K562 (cell line): ENCODE measurements around the gene RPL22L1. TPM values are rescaled to one million over a fixed set of nuclear protein-coding genes. Genes with fewer than 3 reads are reported as not detected.

Experiments
- ATF7 ChIP-seq: fragments of 450-650 bp; IDR thresholded peaks from 2 replicates; pipeline ENCODE4 v1.7.1; 2014; ENCODE audit warnings: mild to moderate bottlenecking, moderate library complexity
- DIDO1 ChIP-seq: fragments of 450-650 bp; IDR thresholded peaks from 2 replicates; pipeline ENCODE4 v1.6.1; 2016; ENCODE audit warnings: low read depth, missing biosample characterization, missing genetic modification characterization
- ELF1 ChIP-seq: fragments of 200-800 bp; sonication (Bioruptor generic); IDR thresholded peaks from 2 replicates; pipeline ENCODE4 v1.6.1; 2016; ENCODE audit warnings: missing genetic modification characterization, missing compliant biosample characterization
- ESRRB ChIP-seq: fragments of 250-450 bp; sonication (Bioruptor Pico); IDR thresholded peaks from 2 replicates; pipeline ENCODE4 v1.5.0; 2020; ENCODE audit warnings: mild to moderate bottlenecking, moderate library complexity, borderline replicate concordance
- FOSL1 ChIP-seq: fragments of 200-800 bp; sonication (Bioruptor generic); conservative IDR thresholded peaks from 2 replicates; pipeline ENCODE4 v1.6.1; 2016; ENCODE audit warnings: missing genetic modification characterization, missing compliant biosample characterization
- HMG20B ChIP-seq: fragments of 250-450 bp; sonication (Bioruptor Pico); IDR thresholded peaks from 2 replicates; pipeline ENCODE4 v1.5.0; 2021; ENCODE audit warnings: mild to moderate bottlenecking
- JUN ChIP-seq, 2 experiments: sonication (generic) in 1 of 2; formaldehyde crosslinking in 1 of 2; IDR thresholded peaks; 2 replicates each; pipeline versions ENCODE4 v1.6.1 to v1.8.0; 2012 to 2022; ENCODE audit warnings: borderline replicate concordance in 2 of 2, mild to moderate bottlenecking in 2 of 2, improper control_type of control experiment in 1 of 2, low read depth in 1 of 2, low read length in 1 of 2, missing genetic modification reagents in 1 of 2
- LCOR ChIP-seq: sonication (generic); formaldehyde crosslinking; IDR thresholded peaks from 2 replicates; pipeline ENCODE4 v1.8.0; 2022; ENCODE audit warnings: mild to moderate bottlenecking, missing genetic modification reagents
- MYNN ChIP-seq, 2 experiments: sonication (generic); formaldehyde crosslinking in 1 of 2; IDR thresholded peaks; 2 replicates each; pipeline versions ENCODE4 v1.5.0 to v1.6.1; 2016 to 2020; ENCODE audit warnings: antibody characterized with exemption in 1 of 2, missing genetic modification reagents in 1 of 2
- NR2C1 ChIP-seq, 2 experiments: fragments of 450-650 bp; IDR thresholded peaks; 2 replicates each; pipeline ENCODE4 v1.6.1; 2017; ENCODE audit warnings: mild to moderate bottlenecking in 2 of 2, antibody characterized with exemption in 1 of 2, inconsistent platforms in 1 of 2, missing compliant biosample characterization in 1 of 2, missing genetic modification characterization in 1 of 2
- POLR2A ChIP-seq: fragments of 450-650 bp; conservative IDR thresholded peaks from 2 replicates; pipeline ENCODE4 v1.6.1; 2016
- PTTG1 ChIP-seq: fragments of 450-650 bp; IDR thresholded peaks from 2 replicates; pipeline ENCODE4 v1.6.1; 2016; ENCODE audit warnings: low read depth, mild to moderate bottlenecking, missing genetic modification characterization, missing compliant biosample characterization
- SUPT5H ChIP-seq: fragments of 450-650 bp; IDR thresholded peaks from 2 replicates; pipeline ENCODE4 v1.6.1; 2016
- ZNF140 ChIP-seq: fragments of 250-450 bp; sonication (Bioruptor Pico); IDR thresholded peaks from 2 replicates; pipeline ENCODE4 v1.8.0; 2021; ENCODE audit warnings: moderate library complexity, mild to moderate bottlenecking, inconsistent platforms
- ZNF57 ChIP-seq: fragments of 450-650 bp; formaldehyde crosslinking; IDR thresholded peaks from 2 replicates; pipeline ENCODE4 v1.4.0; 2020; ENCODE audit warnings: mild to moderate bottlenecking, moderate library complexity
- polyA plus RNA-seq, 8 experiments: library from polyadenylated mRNA; depleted of rRNA in 4 of 8; stranded (reverse) in 5 of 8; unstranded in 3 of 8; fragments of >200 nt; fragmentation: Nextera tagmentation in 2 of 8; fragmentation: Illumina TruSeq in 1 of 8; extraction: Ambion mirVana in 2 of 8; extraction: Trizol in 1 of 8; gene quantifications; 2 replicates each; pipeline versions ENCODE4 v1.2.1 to v1.2.3, GENCODE V29; 2011 to 2014; ENCODE audit warnings: inconsistent platforms in 1 of 8, missing spikeins in 1 of 8
- total RNA-seq, 7 experiments: library from RNA; depleted of rRNA in 6 of 7; stranded (reverse); fragments of >200 nt in 6 of 7; fragmentation: Illumina TruSeq in 2 of 7; extraction: Trizol in 2 of 7; gene quantifications; 2 replicates each; pipeline versions ENCODE4 v1.2.1 to v1.2.3, GENCODE V29; 2011 to 2021; ENCODE audit warnings: low replicate concordance in 1 of 7
- TF ChIP-seq, protein P1 (sequence below), 2 experiments: fragments of 450-650 bp; formaldehyde crosslinking in 1 of 2; IDR thresholded peaks; 2 replicates each; pipeline versions ENCODE4 v1.4.0 to v1.6.1; 2014 to 2020; ENCODE audit warnings: mild to moderate bottlenecking in 2 of 2, borderline replicate concordance in 1 of 2, low read depth in 1 of 2
- TF ChIP-seq, protein P2 (sequence below): fragments of 250-450 bp; sonication (Bioruptor Pico); IDR thresholded peaks from 2 replicates; pipeline ENCODE4 v1.4.0; 2020; ENCODE audit warnings: mild to moderate bottlenecking, moderate library complexity, borderline replicate concordance

The RPL22L1 gene
- total and polyA plus RNA-seq, 9 of the 15 experiments (the other 6 are each of a cell fraction or from before 2014, with no cell fraction given) = 53.9 to 198 (median 108) TPM

DNA sequence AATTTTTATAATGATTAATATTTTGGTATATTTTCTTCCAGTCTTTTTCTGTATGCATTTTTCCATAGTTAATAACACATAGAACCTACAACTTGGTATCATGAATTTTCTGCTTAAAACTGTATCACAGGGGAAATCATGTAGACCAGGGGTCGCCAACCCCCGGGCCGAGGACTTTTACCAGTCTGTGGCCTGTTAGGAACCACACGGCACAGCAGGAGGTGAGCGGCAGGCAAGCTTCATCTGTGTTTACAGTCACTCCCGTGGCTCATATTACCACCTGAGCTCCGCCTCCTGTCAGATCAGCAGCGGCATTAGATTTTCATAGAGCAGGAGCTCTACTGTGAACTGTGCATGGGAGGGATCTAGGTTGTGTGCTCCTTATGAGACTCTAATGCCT, 54.7 kb downstream of the RPL22L1 start (continued):
- TF ChIP-seq, protein P1, sequence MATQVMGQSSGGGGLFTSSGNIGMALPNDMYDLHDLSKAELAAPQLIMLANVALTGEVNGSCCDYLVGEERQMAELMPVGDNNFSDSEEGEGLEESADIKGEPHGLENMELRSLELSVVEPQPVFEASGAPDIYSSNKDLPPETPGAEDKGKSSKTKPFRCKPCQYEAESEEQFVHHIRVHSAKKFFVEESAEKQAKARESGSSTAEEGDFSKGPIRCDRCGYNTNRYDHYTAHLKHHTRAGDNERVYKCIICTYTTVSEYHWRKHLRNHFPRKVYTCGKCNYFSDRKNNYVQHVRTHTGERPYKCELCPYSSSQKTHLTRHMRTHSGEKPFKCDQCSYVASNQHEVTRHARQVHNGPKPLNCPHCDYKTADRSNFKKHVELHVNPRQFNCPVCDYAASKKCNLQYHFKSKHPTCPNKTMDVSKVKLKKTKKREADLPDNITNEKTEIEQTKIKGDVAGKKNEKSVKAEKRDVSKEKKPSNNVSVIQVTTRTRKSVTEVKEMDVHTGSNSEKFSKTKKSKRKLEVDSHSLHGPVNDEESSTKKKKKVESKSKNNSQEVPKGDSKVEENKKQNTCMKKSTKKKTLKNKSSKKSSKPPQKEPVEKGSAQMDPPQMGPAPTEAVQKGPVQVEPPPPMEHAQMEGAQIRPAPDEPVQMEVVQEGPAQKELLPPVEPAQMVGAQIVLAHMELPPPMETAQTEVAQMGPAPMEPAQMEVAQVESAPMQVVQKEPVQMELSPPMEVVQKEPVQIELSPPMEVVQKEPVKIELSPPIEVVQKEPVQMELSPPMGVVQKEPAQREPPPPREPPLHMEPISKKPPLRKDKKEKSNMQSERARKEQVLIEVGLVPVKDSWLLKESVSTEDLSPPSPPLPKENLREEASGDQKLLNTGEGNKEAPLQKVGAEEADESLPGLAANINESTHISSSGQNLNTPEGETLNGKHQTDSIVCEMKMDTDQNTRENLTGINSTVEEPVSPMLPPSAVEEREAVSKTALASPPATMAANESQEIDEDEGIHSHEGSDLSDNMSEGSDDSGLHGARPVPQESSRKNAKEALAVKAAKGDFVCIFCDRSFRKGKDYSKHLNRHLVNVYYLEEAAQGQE (IDR thresholded peaks at IDR 0.05; ENCODE audit: borderline replicate concordance) = no peak
- TF ChIP-seq, protein P1 (CRISPR knock-in tag; IDR thresholded peaks at IDR 0.05; ENCODE audit: low read depth) = no peak
- TF ChIP-seq PTTG1 (tag) (no peak), NR2C1 (IDR thresholded peaks at IDR 0.05) (no peak), NR2C1 (tag; IDR thresholded peaks at IDR 0.05) (no peak), DIDO1 (tag) (no peak), LCOR (no peak), ZNF57 (CRISPR knock-in tag) (no peak), ZNF140 (no peak), ESRRB (no peak), FOSL1 (no peak), MYNN (IDR thresholded peaks at IDR 0.05) (peak; percentile 60; the same call in 1 of the 2 replicates), MYNN (CRISPR knock-in tag; IDR thresholded peaks at IDR 0.05) (no peak), ATF7 (no peak), SUPT5H (no peak), POLR2A (no peak), ELF1 (tag) (no peak), JUN (IDR thresholded peaks at IDR 0.05; ENCODE audit: borderline replicate concordance, low read depth, low read length) (no peak), JUN (CRISPR knock-in tag; IDR thresholded peaks at IDR 0.05; ENCODE audit: borderline replicate concordance) (no peak), HMG20B (CRISPR knock-in tag) (no peak)
- TF ChIP-seq, protein P2, sequence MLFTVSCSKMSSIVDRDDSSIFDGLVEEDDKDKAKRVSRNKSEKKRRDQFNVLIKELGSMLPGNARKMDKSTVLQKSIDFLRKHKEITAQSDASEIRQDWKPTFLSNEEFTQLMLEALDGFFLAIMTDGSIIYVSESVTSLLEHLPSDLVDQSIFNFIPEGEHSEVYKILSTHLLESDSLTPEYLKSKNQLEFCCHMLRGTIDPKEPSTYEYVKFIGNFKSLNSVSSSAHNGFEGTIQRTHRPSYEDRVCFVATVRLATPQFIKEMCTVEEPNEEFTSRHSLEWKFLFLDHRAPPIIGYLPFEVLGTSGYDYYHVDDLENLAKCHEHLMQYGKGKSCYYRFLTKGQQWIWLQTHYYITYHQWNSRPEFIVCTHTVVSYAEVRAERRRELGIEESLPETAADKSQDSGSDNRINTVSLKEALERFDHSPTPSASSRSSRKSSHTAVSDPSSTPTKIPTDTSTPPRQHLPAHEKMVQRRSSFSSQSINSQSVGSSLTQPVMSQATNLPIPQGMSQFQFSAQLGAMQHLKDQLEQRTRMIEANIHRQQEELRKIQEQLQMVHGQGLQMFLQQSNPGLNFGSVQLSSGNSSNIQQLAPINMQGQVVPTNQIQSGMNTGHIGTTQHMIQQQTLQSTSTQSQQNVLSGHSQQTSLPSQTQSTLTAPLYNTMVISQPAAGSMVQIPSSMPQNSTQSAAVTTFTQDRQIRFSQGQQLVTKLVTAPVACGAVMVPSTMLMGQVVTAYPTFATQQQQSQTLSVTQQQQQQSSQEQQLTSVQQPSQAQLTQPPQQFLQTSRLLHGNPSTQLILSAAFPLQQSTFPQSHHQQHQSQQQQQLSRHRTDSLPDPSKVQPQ (CRISPR knock-in tag) = no peak
